Loucy (cell line): ENCODE results near the gene EDARADD.

ENCODE experiments used
- H2AFZ ChIP-seq: fragments of 200-600 bp; sonication (generic); 2 replicates; pipeline ENCODE4 v1.6.0; 2016; ENCODE audit warnings: antibody characterized with exemption, mild to moderate bottlenecking, low read length, moderate library complexity
- H3F3A ChIP-seq: fragments of 200-600 bp; 2 replicates; pipeline ENCODE4 v1.6.0; 2016; ENCODE audit warnings: antibody characterized with exemption, low read depth, mild to moderate bottlenecking
- H3K27me3 ChIP-seq: fragments of 200-600 bp; sonication (generic); 2 replicates; pipeline ENCODE4 v1.6.1; 2014; ENCODE audit warnings: low read length, mild to moderate bottlenecking; ENCODE audit not compliant: insufficient read depth, poor library complexity, severe bottlenecking
- H3K36me3 ChIP-seq: fragments of 200-600 bp; sonication (generic); 2 replicates; pipeline ENCODE4 v1.6.1; 2016; ENCODE audit warnings: low read length; ENCODE audit not compliant: insufficient read depth
- H3K4me1 ChIP-seq: fragments of 200-600 bp; sonication (generic); 2 replicates; pipeline ENCODE4 v1.5.1; 2014; ENCODE audit warnings: low read length, mild to moderate bottlenecking; ENCODE audit not compliant: insufficient read depth, poor library complexity, severe bottlenecking
- H3K4me2 ChIP-seq: fragments of 200-600 bp; sonication (generic); 2 replicates; pipeline ENCODE4 v1.6.0; 2014; ENCODE audit warnings: antibody characterized with exemption, low read length, low read depth, mild to moderate bottlenecking; ENCODE audit not compliant: poor library complexity, severe bottlenecking
- H3K4me3 ChIP-seq: fragments of 200-600 bp; sonication (generic); 2 replicates; pipeline ENCODE4 v1.5.1; 2014; ENCODE audit warnings: low read length, mild to moderate bottlenecking, mixed read lengths; ENCODE audit not compliant: poor library complexity, severe bottlenecking
- H3K79me2 ChIP-seq: fragments of 200-600 bp; sonication (generic); 2 replicates; pipeline ENCODE4 v1.6.1; 2014; ENCODE audit warnings: low read length; ENCODE audit not compliant: insufficient read depth
- H3K9ac ChIP-seq: fragments of 200-600 bp; sonication (generic); 2 replicates; pipeline ENCODE4 v1.6.0; 2014; ENCODE audit warnings: mild to moderate bottlenecking, low read depth, low read length, moderate library complexity; ENCODE audit not compliant: poor library complexity, severe bottlenecking
- H3K9me2 ChIP-seq: fragments of 200-600 bp; sonication (generic); replicated peaks from 2 replicates; pipeline ENCODE4 v1.6.1; 2016; ENCODE audit warnings: low read depth, low read length, mixed read lengths
- H3K9me3 ChIP-seq: fragments of 200-600 bp; sonication (generic); 2 replicates; pipeline ENCODE4 v1.6.1; 2014; ENCODE audit warnings: mild to moderate bottlenecking, antibody characterized with exemption, low read length, low read depth; ENCODE audit not compliant: insufficient read depth
- H4K20me1 ChIP-seq: fragments of 200-600 bp; sonication (generic); 2 replicates; pipeline ENCODE4 v1.6.0; 2014; ENCODE audit warnings: antibody characterized with exemption, low read length, mild to moderate bottlenecking; ENCODE audit not compliant: insufficient read depth, poor library complexity, severe bottlenecking
- CTCF ChIP-seq: fragments of 200-600 bp; sonication (generic); conservative IDR thresholded peaks from 2 replicates; pipeline ENCODE4 v1.5.1; 2014; ENCODE audit warnings: mild to moderate bottlenecking, antibody characterized with exemption, low read length
- EZH2phosphoT487 ChIP-seq: fragments of 200-600 bp; IDR thresholded peaks from 2 replicates; pipeline ENCODE4 v1.6.1; 2018; ENCODE audit warnings: antibody characterized with exemption, mild to moderate bottlenecking, moderate library complexity, borderline replicate concordance

EDARADD gene

GRCh38 chr1:236403905-236404696, 10.0 kb downstream of the EDARADD start:
- Histone ChIP-seq H3K9ac (no peak overlapping the region), H3K4me1 (no peaks in the 10 kb centered on the region), H3K9me2 (no peaks in the 10 kb centered on the region), H3K27me3 (no peaks in the 10 kb centered on the region), H3K9me3 (no peaks in the 10 kb centered on the region), H2AFZ (no peak overlapping the region), H3K4me2 (no peak overlapping the region), H3K4me3 (no peak overlapping the region), H4K20me1 (no peaks in the 10 kb centered on the region), H3K79me2 (no peaks in the 10 kb centered on the region), H3K36me3 (no peaks in the 10 kb centered on the region), H3F3A (no peaks in the 10 kb centered on the region)
- TF ChIP-seq EZH2phosphoT487 (no peak), CTCF (no peak)

- no peaks in the 10 kb centered on the region for H3K79me2 ChIP-seq
- no peak overlapping the region for H3K4me2 ChIP-seq
- no peak overlapping the region for H3K4me3 ChIP-seq
- no peaks in the 10 kb centered on the region for H3K4me1 ChIP-seq
- H3K27me3 ChIP-seq, result no peaks in the 10 kb centered on the region
- no peaks in the 10 kb centered on the region for H4K20me1 ChIP-seq
- no peak for TF ChIP-seq EZH2phosphoT487
- no peak for TF ChIP-seq CTCF
- H3K9me2 ChIP-seq, result no peaks in the 10 kb centered on the region
- H3K36me3 ChIP-seq, result no peaks in the 10 kb centered on the region
- no peaks in the 10 kb centered on the region for H3K9me3 ChIP-seq
- no peak overlapping the region for H2AFZ ChIP-seq
- H3K9ac ChIP-seq, result no peak overlapping the region
- no peaks in the 10 kb centered on the region for H3F3A ChIP-seq
Measured at GRCh38 chr1:236407059-236407458, 13.0 kb downstream of the EDARADD start.

- Histone ChIP-seq H3K9me3 (no peaks in the 10 kb centered on the region), H4K20me1 (no peaks in the 10 kb centered on the region)
- TF ChIP-seq EZH2phosphoT487 (no peak), CTCF (no peak)
Measured at GRCh38 chr1:236413688-236414087, 19.6 kb downstream of the EDARADD start.

More at GRCh38 chr1:236413688-236414087, 19.6 kb downstream of the EDARADD start:
- Histone ChIP-seq H3K4me1 (no peaks in the 10 kb centered on the region), H3K9ac (no peak overlapping the region), H3K27me3 (no peaks in the 10 kb centered on the region), H3K36me3 (no peaks in the 10 kb centered on the region), H3K4me3 (no peak overlapping the region), H3F3A (no peaks in the 10 kb centered on the region), H3K4me2 (no peak overlapping the region), H3K9me2 (no peaks in the 10 kb centered on the region), H2AFZ (no peak overlapping the region), H3K79me2 (no peaks in the 10 kb centered on the region)
